Large intestine (tissue), 12 donors: ENCODE measurements around the gene PGF. TPM values are rescaled to one million over a fixed set of nuclear protein-coding genes. Genes with fewer than 3 reads are reported as not detected.
"Not testable (repeated sequence)": the region's sequence is repeated elsewhere in the genome, so short reads cannot be mapped to it uniquely, and the experiment has no call there.

Experiments
- DNase-seq, 2 donors: peaks; one replicate each; pipeline versions ENCODE4 v3.0.0 to v3.0.0-alpha.2; 2013
- H3K27ac ChIP-seq: one replicate; pipeline ENCODE4 v1.5.1; 2013; ENCODE audit warnings: low read length
- H3K27me3 ChIP-seq: 2 replicates; pipeline ENCODE4 v1.6.1; 2013; ENCODE audit warnings: low read length; ENCODE audit not compliant: control insufficient read depth, insufficient read depth
- H3K36me3 ChIP-seq: 2 replicates; pipeline ENCODE4 v1.6.1; 2013; ENCODE audit warnings: low read length; ENCODE audit not compliant: control insufficient read depth, insufficient read depth
- H3K4me1 ChIP-seq: one replicate; pipeline ENCODE4 v1.6.1; 2013; ENCODE audit warnings: low read length; ENCODE audit not compliant: control insufficient read depth, insufficient read depth
- H3K4me3 ChIP-seq: one replicate; pipeline ENCODE4 v1.5.1; 2013; ENCODE audit warnings: low read length
- H3K9me3 ChIP-seq: one replicate; pipeline ENCODE4 v1.6.1; 2013; ENCODE audit warnings: mild to moderate bottlenecking, low read depth, low read length, moderate library complexity; ENCODE audit not compliant: control insufficient read depth
- WGBS: methylation state at CpG from one replicate; pipeline ENCODE4 v1.1.5; 2013; ENCODE audit warnings: low lambda C conversion rate; ENCODE audit not compliant: insufficient coverage; 5-methylcytosine and 5-hydroxymethylcytosine counted together
- long read RNA-seq, 11 donors: transcript quantifications; one replicate each; lab custom pipeline, GENCODE V29; 2026
- polyA plus RNA-seq: library from polyadenylated mRNA; unstranded; fragments of 120-200 nt; gene quantifications from one replicate; pipeline ENCODE4 v1.2.1, GENCODE V29; 2013

PGF gene
- 9.1 TPM for polyA plus RNA-seq
- long read RNA-seq, donor 1, partial matches to known transcripts, result 0 of 2 reads
- long read RNA-seq, donor 1, other reads (novel, unspliced or antisense), result 0 of 2 reads
- long read RNA-seq, donor 2, partial matches to known transcripts, result 0 of 7 reads
- long read RNA-seq, donor 2, other reads (novel, unspliced or antisense), result 0 of 7 reads
- long read RNA-seq, donor 3, result 0 reads
- long read RNA-seq, donor 4, partial matches to known transcripts, result 0 of 1 reads
- long read RNA-seq, donor 4, other reads (novel, unspliced or antisense), result 0 of 1 reads
- long read RNA-seq, donor 5, partial matches to known transcripts, result 0 of 4 reads
- long read RNA-seq, donor 5, other reads (novel, unspliced or antisense), result 0 of 4 reads
- long read RNA-seq, donor 6, transcript PGF-206 (7 exons, 1,927 nt), result major isoform, 7 of 10 reads
- long read RNA-seq, donor 6, partial matches to known transcripts, result 0 of 10 reads
- long read RNA-seq, donor 6, other reads (novel, unspliced or antisense), result 0 of 10 reads
- long read RNA-seq, donor 7, partial matches to known transcripts, result 0 of 4 reads
- long read RNA-seq, donor 7, other reads (novel, unspliced or antisense), result 0 of 4 reads
- long read RNA-seq, donor 8, partial matches to known transcripts, result 0 of 6 reads
- long read RNA-seq, donor 8, other reads (novel, unspliced or antisense), result 0 of 6 reads
- long read RNA-seq, donor 9, partial matches to known transcripts, result 0 of 6 reads
- long read RNA-seq, donor 9, other reads (novel, unspliced or antisense), result 0 of 6 reads
- long read RNA-seq, donor 10, partial matches to known transcripts, result 0 of 5 reads
- long read RNA-seq, donor 10, other reads (novel, unspliced or antisense), result 0 of 5 reads
- long read RNA-seq, donor 11, partial matches to known transcripts, result 0 of 3 reads
- long read RNA-seq, donor 11, other reads (novel, unspliced or antisense), result 0 of 3 reads

DNA sequence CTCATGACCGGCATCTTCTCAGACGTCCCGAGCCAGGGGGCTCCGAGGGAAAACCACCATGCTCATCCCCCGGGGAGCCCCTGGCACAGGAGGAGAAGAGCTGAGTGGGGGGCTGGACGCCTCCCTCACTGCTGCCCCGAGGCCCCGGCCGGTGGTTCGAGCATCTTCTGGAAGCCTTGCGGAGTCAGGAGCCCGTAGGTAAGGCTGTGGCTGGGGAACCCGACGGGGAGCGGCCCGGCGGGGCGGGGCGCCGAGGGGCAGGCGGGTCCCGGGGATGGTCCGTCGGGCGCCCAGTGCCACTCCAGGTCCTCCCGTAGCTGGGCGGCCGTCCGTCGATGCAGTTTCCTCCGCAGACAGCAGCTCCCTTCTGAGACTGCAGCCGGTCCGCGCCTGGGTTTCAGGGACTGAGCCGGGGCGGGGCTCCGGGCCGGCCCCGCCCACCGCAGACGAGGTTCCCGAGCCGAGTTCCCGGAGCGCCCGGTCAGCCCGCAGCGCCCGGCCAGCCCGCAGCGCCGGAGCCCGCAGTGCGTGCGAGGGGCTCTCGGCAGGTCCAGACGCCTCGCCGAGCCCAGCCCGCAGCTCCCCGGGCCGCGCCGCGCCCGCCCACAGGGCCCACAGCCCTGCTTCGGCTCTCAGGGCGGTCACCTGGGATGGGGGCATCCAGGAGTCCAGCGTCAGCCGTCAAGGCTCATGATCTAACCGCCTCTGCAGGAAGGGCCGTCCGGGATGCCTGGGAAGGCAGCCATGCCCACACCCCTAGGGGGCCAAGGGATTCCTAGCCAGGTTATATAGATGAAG lies at the start of gene PGF:
Gene PGF (minus strand): TSS at position 369 of the 798 bp plus-strand sequence. CDS start 355 bp downstream, at position 14.
- WGBS, result no CpG with 5 or more reads among the region's 73 CpGs
- Histone ChIP-seq H3K27ac (no peak within 1 kb of the TSS), H3K9me3 (no peaks in the 10 kb centered on the region), H3K4me1 (peaks cover 51% of the 10 kb centered on the region), H3K36me3 (no peaks in the 10 kb centered on the region), H3K4me3 (peak within 1 kb of the TSS; percentile 49), H3K27me3 (no peaks in the 10 kb centered on the region)
- peak; percentile 50 to 74 for DNase-seq

DNA sequence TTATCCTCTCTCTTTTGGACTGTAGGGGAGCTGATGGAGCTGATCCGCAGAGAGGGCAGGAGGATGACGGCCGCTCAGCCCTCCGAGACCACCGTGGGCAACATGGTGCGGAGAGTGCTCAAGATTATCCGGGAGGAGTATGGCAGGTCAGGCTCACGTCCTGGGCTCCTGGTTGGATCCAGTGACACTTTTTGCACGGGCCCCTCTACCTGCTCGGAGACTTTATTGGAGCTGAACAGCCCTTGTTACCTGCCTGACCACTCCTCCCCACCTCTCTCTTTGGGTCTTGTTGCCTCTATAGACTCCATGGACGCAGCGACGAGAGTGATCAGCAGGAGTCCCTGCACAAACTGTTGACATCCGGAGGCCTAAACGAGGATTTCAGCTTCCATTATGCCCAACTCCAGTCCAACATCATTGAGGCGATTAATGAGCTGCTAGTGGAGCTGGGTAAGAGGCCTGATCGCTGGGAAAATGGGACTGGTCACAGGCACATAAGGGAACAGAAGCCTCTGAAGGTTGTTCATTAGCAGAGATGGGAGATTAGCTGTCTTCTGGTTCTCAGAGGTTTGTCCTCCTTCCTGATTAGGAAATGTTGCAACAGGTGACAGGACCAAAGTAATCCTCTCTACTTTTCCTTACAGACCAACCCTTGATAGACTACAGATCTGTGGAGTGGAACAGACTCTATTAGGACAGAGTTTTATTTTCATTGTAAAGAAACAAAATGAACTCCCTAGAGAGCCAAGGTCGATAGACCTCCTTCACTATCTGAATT lies 48.0 kb upstream of the PGF start:
- Histone ChIP-seq H3K36me3 (peaks cover 29% of the 10 kb centered on the region), H3K4me1 (peaks cover 5% of the 10 kb centered on the region), H3K27ac (peak overlapping the region; percentile 85), H3K4me3 (peak overlapping the region; percentile 90), H3K27me3 (no peaks in the 10 kb centered on the region), H3K9me3 (no peaks in the 10 kb centered on the region)
- DNase-seq, result no peak
- 80% methylated on average over 1 of the region's 18 CpGs for WGBS

DNA sequence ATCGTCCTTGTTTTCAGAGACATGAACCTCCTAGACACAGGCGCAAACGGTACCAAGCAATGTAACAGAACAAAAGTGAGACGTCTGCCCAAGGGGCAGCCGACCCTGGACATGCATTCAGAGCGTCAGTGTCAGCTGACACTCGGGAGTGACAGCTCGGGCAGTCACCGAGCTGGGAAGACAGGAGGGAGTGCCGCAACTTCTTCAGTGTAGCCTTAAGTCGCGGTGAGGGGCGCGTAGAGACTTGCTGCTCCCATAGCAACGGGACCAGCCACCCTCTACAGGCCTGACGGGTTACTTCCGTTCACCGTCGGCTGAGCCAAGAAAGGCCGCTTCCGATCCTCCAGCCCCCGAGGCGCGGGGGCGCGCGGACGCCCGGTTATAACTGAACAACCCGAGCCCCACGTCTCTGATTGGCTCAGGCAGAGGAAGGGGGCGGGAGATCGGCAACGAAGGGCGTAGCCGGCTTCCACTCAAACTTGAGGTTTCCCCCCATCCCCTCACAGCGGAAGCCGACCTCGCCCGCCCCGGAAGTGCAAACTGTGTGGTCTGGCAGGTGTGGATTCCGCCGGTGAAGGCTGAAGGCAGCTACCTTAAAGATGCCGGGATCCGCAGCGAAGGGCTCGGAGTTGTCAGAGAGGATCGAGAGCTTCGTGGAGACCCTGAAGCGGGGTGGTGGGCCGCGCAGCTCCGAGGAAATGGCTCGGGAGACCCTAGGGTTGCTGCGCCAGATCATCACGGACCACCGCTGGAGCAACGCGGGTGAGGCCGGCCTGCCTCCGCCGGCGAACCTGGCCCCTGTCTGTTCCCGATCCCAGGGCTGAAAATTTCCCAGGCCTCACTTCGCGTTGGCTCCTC lies 47.2 kb upstream of the PGF start, which contains the start of gene EIF2B2:
Gene EIF2B2 (plus strand): TSS at position 530 of the 858 bp plus-strand sequence. CDS start 70 bp downstream, at position 600.
- Histone ChIP-seq H3K9me3 (no peaks in the 10 kb centered on the region), H3K27ac (peak within 1 kb of the TSS; percentile 85), H3K4me1 (peaks cover 5% of the 10 kb centered on the region), H3K27me3 (no peaks in the 10 kb centered on the region), H3K36me3 (peaks cover 22% of the 10 kb centered on the region), H3K4me3 (peak within 1 kb of the TSS; percentile 90)
- peak; percentile 96 to 99 for DNase-seq
- no CpG with 5 or more reads among the region's 66 CpGs for WGBS

DNA sequence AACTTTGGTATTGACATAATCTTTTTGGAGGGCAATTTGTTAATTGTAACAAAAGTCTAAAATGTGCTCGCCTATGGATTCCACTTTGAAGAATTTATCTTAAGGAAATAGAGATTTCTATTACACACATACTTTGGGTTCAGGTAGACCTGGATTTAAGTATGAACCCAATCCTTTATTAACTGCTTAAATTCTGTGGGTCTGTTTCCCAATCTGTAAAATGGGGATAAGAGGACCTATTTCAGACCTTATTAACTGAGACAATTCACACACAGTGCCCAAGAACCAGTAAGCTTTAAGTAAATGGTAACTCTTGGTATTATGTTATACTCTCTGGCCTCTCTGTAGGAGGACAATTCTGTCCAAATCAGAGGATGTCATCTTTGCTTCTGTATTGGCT lies 46.5 kb upstream of the PGF start:
- WGBS, result no CpG with 5 or more reads among the region's 1 CpG
- peak overlapping the region; percentile 85 for H3K27ac ChIP-seq
- H3K27me3 ChIP-seq, result no peaks in the 10 kb centered on the region
- no peaks in the 10 kb centered on the region for H3K9me3 ChIP-seq
- peaks cover 16% of the 10 kb centered on the region for H3K36me3 ChIP-seq
- no peak for DNase-seq
- peaks cover 5% of the 10 kb centered on the region for H3K4me1 ChIP-seq
- peak overlapping the region; percentile 90 for H3K4me3 ChIP-seq

DNA sequence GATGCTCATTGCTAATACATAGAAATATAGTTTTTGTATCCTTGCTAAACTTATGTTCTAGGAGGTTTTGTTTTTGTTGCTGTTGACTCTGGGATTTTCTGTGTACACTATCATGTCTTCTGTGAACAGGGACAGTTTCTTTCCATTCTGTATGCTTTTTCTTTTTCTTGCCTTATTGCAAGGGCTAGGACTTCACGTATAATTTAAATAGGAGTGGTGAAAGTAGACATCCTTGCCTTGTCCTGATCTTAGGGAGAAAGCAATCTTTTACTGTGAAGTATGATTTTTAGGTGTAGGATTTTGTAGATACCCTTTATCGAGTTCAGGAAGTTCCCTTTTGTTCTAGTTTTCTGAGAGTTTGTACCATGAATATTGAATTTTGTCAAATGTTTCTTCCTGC lies 45.9 kb upstream of the PGF start:
- H3K36me3 ChIP-seq, result peaks cover 10% of the 10 kb centered on the region
- H3K27me3 ChIP-seq, result no peaks in the 10 kb centered on the region
- no peak overlapping the region for H3K4me3 ChIP-seq
- H3K27ac ChIP-seq, result no peak overlapping the region
- peaks cover 5% of the 10 kb centered on the region for H3K4me1 ChIP-seq
- DNase-seq, result no peak
- WGBS, result no CpG with 5 or more reads among the region's 2 CpGs
- H3K9me3 ChIP-seq, result no peaks in the 10 kb centered on the region

DNA sequence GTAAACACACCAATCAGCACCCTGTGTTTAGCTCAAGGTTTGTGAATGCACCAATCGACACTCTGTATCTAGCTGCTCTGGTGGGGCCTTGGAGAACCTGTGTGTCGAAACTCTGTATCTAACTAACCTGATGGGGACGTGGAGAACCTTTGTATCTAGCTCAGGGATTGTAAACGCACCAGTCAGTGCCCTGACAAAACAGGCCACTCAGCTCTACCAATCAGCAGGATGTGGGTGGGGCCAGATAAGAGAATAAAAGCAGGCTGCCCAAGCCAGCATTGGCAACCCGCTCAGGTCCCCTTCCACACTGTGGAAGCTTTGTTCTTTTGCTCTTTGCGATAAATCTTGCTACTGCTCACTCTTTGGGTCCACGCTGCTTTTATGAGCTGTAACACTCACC lies 40.4 kb upstream of the PGF start:
- not testable (repeated sequence) for H3K27ac ChIP-seq, H3K4me1 ChIP-seq, H3K9me3 ChIP-seq, H3K4me3 ChIP-seq, H3K36me3 ChIP-seq, DNase-seq, H3K27me3 ChIP-seq
- no CpG with 5 or more reads among the region's 7 CpGs for WGBS

DNA sequence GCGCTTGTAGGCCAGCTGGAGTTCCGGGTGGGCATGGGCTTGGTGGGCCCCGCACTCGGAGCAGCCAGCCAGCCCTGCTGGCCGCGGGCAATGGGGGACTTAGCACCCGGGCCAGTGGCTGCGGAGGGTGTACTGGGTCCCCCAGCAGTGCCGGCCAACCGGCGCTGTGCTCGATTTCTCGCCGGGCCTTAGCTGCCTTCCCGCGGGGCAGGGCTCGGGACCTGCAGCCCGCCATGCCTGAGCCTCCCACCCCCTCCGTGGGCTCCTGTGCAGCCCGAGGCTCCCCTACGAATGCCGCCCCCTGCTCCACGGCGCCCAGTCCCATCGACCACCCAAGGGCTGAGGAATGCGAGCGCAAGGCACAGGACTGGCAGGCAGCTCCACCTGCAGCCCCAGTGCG lies 38.8 kb upstream of the PGF start:
- not testable (repeated sequence) for DNase-seq, H3K27ac ChIP-seq, H3K9me3 ChIP-seq, H3K4me3 ChIP-seq, H3K27me3 ChIP-seq, H3K36me3 ChIP-seq, H3K4me1 ChIP-seq
- no CpG with 5 or more reads among the region's 28 CpGs for WGBS

DNA sequence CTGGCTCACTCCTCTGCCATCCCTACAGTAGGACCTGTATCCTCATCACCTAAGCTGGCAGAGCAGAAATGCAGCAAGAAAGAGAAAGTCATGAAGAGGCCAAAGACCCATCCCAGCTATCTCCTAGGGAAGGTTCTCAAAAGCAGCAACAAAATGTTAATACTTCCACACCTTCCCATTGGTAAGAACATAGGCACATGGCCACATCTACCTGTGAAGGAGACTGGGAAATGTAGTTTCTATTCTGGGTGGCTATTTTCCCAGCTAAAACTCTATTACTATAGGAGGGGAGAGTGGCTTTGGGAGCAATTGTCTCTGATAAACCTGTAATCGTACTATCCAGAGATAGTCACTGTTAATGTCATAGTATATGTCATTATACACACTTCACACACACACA lies 33.6 kb upstream of the PGF start:
- Histone ChIP-seq H3K9me3 (peaks cover under 1% of the 10 kb centered on the region), H3K27ac (no peak overlapping the region), H3K36me3 (no peaks in the 10 kb centered on the region), H3K4me3 (no peak overlapping the region), H3K27me3 (no peaks in the 10 kb centered on the region), H3K4me1 (no peaks in the 10 kb centered on the region)
- no CpG with 5 or more reads among the region's 1 CpG for WGBS
- no peak for DNase-seq

DNA sequence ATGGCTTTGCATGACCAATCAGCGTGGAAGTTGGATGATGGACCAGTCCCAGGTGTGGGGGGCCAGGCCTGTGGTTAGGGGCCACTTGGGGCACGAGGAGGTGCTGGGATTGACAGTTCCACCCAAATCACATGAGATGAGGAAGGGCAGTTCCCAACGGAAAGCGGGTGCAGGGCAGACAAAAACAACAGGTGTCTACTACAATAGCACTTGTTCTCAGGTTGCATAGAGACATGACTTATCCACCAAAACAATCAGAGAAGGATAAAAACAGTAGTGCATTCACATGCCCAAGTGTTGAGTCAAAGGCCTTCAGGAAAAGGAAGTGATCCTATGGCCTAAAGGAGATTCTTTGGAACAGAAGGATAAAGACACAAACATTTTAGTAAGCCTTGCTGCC lies 32.7 kb upstream of the PGF start:
- Histone ChIP-seq H3K4me1 (no peaks in the 10 kb centered on the region), H3K27ac (no peak overlapping the region), H3K9me3 (no peaks in the 10 kb centered on the region), H3K4me3 (no peak overlapping the region), H3K36me3 (no peaks in the 10 kb centered on the region), H3K27me3 (no peaks in the 10 kb centered on the region)
- DNase-seq, result no peak
- no CpG with 5 or more reads among the region's 4 CpGs for WGBS
